ENCODE data around the gene MGMT.

MGMT gene

GRCh38 chr10:129788215-129788614 lies 321.2 kb downstream of the MGMT start:
- DNase-seq: no peak

DNA sequence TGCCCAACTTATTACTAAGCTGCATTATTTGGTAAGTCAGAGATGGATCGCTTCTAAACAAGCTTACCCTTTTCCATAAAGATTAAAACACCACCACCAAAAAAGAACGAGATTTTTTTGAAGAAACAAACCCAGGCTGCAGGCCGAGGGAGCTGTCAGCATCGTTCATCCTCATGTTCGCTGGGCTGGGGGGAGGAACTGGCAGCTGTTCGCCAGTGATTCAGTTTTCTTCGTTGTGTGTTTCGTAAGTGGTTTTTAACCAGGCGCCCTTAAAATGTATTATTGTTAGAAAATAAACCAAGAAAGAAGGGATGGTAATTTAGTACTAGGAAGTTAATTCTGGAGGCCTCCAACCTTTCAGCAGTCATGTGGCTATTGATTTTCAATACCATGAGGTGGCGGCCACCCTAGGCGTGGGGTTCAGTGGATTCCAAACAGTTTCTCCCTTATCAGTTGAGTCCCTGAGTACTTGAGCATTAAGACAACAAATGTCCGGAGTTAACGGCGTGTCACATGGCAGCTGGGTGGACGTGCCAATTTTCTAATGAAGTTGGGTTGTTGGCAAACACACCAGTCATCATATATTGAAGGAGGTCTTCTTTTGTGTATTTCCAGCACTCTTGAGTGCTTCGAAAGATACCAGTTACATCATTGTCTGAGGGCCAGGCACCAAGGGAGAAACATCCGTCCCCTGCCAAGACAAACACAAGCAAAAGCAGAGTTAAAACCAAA lies 323.8 kb downstream of the MGMT start:
- no peak for DNase-seq

DNA sequence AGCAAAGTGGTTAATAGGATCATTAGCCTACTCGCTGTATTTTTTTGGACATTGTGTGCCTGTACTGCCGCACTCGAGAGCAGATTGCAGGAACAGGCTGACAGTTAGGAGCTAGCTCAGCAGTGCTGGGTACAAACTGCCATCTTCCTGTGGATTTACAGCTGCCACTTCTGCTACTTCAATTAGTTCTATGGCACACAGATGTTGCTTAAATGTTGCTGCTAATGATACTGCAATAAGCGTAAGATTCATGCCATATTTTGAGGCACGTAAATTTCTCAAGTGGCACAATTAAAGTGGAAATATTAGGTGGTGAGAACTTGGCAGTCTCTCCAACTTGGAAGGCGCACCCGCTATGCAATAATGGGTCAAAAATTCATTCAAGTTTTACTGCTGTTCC lies 325.1 kb downstream of the MGMT start:
- no peak for DNase-seq

- DNase-seq: no peak
Observed at GRCh38 chr10:129792864-129793263, 325.8 kb downstream of the MGMT start.

DNA sequence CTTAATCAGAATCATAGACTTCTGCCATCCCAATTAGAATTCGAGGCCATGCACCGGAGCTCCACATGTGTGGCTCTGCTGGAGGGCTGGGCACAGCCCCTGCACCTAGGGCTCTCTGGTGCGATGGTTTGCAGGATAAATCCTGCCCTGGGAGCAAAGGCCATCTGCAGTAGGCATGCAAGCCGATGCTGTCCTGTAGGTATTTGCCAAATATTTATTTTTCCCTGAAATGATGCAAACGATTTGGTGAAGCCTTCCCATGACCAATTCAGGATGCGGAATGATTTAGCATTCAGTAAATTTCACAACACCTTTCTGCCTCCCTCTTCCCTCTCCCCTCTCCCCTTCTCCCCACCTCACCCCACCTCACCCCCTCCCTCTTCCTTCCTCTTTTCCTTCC lies 326.4 kb downstream of the MGMT start:
- DNase-seq: no peak

- DNase-seq: no peak
Observed at GRCh38 chr10:129793996-129794395, 327.0 kb downstream of the MGMT start.

- peak in 1 of 56 donors; percentile 5 for DNase-seq
Observed at GRCh38 chr10:129796710-129797420, 329.8 kb downstream of the MGMT start.

GRCh38 chr10:129799942-129800341 lies 332.9 kb downstream of the MGMT start:
- DNase-seq: no peak

- no peak for DNase-seq
Observed at GRCh38 chr10:129800796-129801340, 333.8 kb downstream of the MGMT start.

DNA sequence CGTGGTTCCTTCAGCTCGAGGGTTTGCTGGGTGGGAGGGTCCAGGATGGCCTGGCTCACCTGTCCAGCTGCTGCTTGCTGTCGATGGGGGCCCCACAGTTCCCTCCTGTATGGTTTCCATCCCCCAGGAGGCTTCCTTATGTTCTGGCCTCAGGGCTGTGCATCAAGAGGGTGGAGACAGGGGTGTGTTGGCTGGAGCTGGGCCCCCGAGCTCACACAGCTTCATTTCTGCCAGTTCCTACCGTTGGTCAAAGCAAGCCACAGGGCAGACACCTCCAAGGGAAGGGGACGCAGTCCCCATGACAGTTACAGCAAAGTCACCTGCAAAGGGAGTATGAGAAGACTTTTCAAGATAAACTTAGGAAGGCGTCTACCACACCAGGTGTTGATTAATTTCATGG lies 340.2 kb downstream of the MGMT start:
- DNase-seq: no peak

- DNase-seq: no peak
Observed at GRCh38 chr10:129808092-129808983, 341.3 kb downstream of the MGMT start.

DNA sequence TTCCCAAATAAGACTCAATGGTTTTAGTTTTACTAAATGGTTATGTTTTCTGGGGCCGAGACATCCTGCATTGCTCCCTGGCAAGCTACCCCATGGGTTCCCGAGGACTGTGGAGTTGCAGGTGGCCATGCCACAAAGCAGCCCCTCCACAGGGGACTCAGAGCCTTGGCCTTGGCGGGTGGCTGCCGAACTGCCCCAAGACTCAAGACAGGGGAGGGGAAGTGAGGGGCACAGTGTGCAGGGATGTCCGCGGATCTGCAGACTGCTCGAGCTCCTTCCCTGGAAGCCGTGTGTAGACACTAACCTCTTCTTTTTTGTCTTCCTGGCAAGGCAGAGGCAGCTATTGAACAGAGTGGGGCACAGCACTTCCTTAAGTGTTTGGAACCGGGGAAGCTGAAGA lies 342.4 kb downstream of the MGMT start:
- no peak for DNase-seq

DNA sequence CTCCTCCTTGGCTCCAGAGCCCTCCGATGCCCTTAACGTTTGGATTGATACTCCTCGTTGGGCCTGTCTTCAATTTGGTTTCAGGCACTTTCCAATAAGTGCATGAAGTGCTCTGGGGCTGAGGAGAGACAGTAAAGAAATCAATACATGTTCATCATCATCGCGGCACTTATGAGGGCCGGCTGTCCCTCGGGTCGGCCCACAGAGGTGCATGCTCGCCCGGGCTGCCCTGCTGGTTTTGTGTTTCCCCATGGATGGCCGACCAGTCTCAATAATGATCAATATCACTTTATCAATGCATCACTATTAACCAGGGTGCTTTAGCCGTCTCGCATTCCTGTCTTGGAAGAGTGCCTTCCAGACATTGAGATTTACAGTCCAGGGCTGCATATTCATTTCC lies 342.8 kb downstream of the MGMT start:
- no peak for DNase-seq

GRCh38 chr10:129811208-129811607 lies 344.2 kb downstream of the MGMT start:
- no peak for DNase-seq

DNA sequence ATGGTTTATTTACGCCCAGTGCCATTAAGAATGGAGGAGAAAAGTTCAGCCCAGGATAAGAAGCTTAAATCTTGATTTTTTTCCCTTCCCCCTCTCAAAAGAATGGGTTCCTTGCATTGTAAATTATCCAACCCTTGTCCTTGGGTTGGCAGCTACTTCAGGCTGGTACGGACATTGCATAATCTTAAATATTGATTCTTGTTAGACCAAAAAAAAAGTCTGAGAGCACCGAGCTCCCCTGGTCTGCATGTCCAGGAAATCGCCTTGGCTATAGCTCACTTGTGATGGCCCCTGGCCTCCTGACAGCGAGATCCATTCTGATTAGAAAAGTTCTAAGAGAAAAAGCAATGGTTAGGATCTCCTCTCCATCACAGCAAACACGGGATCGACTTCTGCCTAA lies 345.4 kb downstream of the MGMT start:
- DNase-seq: no peak

DNA sequence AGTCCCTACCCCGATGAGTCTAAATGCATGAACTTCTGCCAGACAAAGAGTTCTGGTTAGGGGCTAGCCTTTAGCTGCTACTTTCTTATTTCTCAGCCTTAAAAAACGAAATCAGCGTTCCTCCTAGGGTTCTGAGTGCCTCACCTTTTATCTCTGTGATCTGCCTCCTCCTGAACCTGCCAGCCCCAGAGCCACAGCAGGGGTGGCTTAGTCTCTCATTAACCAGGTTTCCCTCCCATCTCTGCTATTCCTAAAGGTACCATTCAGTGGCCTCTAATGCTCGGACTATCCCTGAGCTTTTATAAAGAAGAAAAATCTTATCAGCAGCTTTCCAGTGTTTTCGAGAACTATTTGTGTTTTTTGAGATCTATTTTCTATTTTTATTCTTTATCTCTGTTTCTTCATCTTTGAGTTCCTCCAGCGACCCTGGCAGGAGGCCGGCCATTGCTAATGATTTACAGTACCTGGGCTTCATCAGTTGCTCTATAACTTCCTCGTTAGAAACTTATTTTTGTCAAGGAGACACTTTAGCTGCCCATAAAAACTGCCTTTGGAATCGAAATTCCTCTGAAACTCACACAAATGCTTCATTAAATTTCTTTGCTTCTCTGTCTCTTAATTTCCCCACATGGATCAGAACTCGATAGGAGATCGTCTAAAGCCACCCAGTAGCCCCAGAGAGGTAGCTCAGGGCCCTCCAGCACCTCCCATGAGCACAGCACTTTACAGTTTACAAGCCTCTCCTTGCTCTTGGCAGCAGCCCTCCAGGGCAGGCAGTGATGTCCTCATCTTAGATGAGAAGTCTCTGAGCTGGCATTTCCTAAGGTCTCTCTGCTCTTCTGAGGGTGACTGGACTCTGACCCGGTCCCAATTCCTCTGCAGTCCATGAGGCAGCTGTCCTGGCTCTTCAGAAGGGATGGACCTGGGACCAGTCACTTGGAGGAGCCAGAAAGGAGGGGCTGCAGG lies 347.9 kb downstream of the MGMT start:
- no peak for DNase-seq

DNA sequence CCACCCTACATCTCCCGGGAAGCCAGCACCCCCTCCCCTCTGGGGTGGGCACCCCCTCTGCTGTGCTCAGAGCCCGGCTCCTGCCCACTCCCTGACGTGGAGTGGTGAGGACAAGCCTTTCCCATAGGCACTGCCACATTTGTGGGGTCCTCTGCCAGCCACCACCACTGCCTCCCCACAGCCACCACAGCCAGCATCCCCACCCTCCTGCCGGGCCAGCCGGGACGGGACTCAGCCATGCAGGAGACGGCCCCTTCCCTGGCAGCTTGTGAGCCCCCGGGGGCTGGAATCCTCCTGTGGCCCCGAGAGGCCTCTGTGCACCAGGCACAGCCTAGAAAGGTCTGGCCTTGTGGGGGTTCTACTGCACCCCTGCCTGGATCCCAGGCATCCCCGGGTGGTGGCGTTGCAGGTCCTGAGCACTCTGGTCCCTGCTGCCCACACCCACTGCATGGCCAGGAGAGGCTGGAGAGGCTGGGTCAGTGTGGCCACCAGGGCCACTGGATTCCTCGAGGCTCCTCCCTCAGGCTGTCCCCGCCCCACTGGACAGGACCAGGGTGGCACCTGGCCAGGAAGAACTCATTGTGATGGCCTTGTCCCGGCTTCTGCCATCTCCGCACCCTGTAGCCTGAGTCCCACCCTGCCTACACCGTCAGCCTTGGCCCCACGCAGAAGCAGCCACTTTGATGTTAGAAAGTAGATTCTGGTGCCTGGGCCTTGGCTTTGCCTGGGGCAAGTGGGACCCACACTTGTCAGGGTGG lies 349.0 kb downstream of the MGMT start:
- DNase-seq: no peak

DNA sequence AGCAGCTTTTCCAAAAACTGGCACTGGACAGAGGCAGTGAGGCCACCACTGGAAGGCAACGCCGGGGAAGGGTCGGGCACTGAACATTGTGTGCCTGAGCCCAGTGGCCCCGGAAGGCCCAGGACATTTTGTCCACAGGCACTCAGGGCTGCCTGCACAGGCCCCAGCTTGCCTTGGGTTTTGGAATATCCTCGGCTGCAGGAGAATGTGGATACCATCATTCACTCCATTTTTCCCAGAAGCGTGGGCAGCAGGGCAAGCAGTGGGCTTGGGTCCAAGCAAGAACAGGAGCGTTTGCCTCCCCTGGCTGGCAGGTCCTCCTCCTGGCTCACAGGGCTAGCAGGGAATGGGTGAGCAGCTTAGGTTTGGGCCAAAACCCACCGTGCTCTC lies 349.6 kb downstream of the MGMT start:
- no peak for DNase-seq
